Keratinocyte (primary cell): ENCODE measurements around the gene MPO.

Experiments
- EZH2 ChIP-seq: IDR thresholded peaks from one replicate; pipeline ENCODE4 v1.6.1; 2012; ENCODE audit warnings: inconsistent platforms, mild to moderate bottlenecking, low read length, moderate library complexity
- TF ChIP-seq, protein P1 (sequence below), 3 experiments: IDR thresholded peaks in 1 of 3; conservative IDR thresholded peaks in 1 of 3; optimal IDR thresholded peaks in 1 of 3; 2 replicates in 2 of 3; 3 replicates in 1 of 3; pipeline versions ENCODE3 to v1.5.1; 2011; ENCODE audit warnings: low read length in 3 of 3, mild to moderate bottlenecking in 3 of 3, moderate library complexity in 2 of 3, control low read depth in 1 of 3, inconsistent platforms in 1 of 3; ENCODE audit not compliant: insufficient read depth in 2 of 3; ENCODE audit errors: extremely low read depth in 1 of 3

DNA sequence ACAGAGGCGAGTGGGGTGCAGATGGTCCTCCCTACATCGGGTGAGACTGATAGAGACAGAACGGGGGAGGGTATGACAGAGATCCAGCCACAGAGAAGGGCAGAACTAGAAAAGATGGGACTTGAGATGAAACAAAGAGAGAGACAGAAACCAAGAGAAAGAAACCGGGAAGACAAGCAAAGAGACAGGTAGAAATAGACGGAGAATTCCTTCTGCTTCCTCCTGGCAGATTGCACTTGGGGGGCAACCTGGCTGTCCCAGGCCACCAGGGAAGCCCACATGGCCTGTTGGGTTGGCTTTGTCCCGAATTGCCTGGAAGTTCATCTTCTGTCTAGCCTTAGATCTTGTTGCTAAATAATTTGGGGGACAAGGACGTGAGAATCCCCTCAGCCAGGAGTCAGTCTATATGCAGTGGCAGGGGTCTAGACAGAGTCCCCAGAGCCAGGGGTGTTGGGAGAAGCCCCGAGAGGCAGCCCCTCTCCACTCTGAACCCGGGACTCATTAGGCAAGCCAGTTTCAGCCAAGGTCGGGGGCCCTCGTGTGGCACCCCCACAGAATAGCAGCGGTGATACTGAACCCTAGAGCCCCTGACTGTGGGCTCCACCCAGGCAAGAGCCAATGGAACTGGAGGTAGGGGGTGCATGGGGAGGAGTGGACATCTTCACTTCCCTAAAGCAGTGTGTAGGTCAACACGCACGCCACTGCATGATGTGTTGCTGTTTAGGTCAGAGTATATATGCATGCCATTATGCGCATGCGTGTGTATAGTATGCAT is 48.5 kb upstream of the MPO start:
- TF ChIP-seq, protein P1, sequence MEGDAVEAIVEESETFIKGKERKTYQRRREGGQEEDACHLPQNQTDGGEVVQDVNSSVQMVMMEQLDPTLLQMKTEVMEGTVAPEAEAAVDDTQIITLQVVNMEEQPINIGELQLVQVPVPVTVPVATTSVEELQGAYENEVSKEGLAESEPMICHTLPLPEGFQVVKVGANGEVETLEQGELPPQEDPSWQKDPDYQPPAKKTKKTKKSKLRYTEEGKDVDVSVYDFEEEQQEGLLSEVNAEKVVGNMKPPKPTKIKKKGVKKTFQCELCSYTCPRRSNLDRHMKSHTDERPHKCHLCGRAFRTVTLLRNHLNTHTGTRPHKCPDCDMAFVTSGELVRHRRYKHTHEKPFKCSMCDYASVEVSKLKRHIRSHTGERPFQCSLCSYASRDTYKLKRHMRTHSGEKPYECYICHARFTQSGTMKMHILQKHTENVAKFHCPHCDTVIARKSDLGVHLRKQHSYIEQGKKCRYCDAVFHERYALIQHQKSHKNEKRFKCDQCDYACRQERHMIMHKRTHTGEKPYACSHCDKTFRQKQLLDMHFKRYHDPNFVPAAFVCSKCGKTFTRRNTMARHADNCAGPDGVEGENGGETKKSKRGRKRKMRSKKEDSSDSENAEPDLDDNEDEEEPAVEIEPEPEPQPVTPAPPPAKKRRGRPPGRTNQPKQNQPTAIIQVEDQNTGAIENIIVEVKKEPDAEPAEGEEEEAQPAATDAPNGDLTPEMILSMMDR (optimal IDR thresholded peaks at IDR 0.05 in 1 of 3, IDR thresholded peaks at IDR 0.05 in 1 of 3, conservative IDR thresholded peaks at IDR 0.05 in 1 of 3; ENCODE audit: extremely low read depth in 1 of 3, insufficient read depth in 2 of 3, low read length in 3 of 3) = peak; percentile 5 to 28 (median 20)
- TF ChIP-seq EZH2 = no peak
